NCI-H146 treated with DMSO at 0.1 percent for 48 hours (cell line): ENCODE data around the gene RNF38.
"Not testable (repeated sequence)": the region's sequence is repeated elsewhere in the genome, so short reads cannot be mapped to it uniquely, and the experiment has no call there.

Experiments
- DNase-seq: peaks from one replicate; lab custom pipeline; 2025; ENCODE audit not compliant: unreplicated experiment; lab: John Stamatoyannopoulos, UW

The RNF38 gene

GRCh38 chr9:36399980-36400331, at the start of gene RNF38:
TSS of gene RNF38 (minus strand) at chr9:36400269. CDS start at chr9:36400108, 161 bp downstream.
- no peak for DNase-seq

- not testable (repeated sequence) for DNase-seq
Measured at GRCh38 chr9:36448555-36448954, 48.5 kb upstream of the RNF38 start.

- DNase-seq: no peak
Measured at GRCh38 chr9:36448017-36448416, 47.9 kb upstream of the RNF38 start.

- not testable (repeated sequence) for DNase-seq
Measured at GRCh38 chr9:36446678-36447077, 46.6 kb upstream of the RNF38 start.

- DNase-seq: no peak
Measured at GRCh38 chr9:36445800-36446361, 45.8 kb upstream of the RNF38 start.

- no peak for DNase-seq
Measured at GRCh38 chr9:36444203-36444602, 44.1 kb upstream of the RNF38 start.

GRCh38 chr9:36443581-36443980, 43.5 kb upstream of the RNF38 start:
- no peak for DNase-seq

- no peak for DNase-seq
Measured at GRCh38 chr9:36442710-36443109, 42.6 kb upstream of the RNF38 start.

- DNase-seq: no peak
Measured at GRCh38 chr9:36441966-36442365, 41.9 kb upstream of the RNF38 start.

GRCh38 chr9:36438536-36439236, 38.6 kb upstream of the RNF38 start:
- DNase-seq: no peak

- DNase-seq: no peak
Measured at GRCh38 chr9:36437790-36438189, 37.7 kb upstream of the RNF38 start.

- no peak for DNase-seq
Measured at GRCh38 chr9:36436909-36437308, 36.8 kb upstream of the RNF38 start.

GRCh38 chr9:36433386-36433785, 33.3 kb upstream of the RNF38 start:
- no peak for DNase-seq

- DNase-seq: no peak
Measured at GRCh38 chr9:36431078-36431477, 31.0 kb upstream of the RNF38 start.

GRCh38 chr9:36426945-36427344, 26.9 kb upstream of the RNF38 start:
- DNase-seq: no peak

GRCh38 chr9:36426348-36426747, 26.3 kb upstream of the RNF38 start:
- DNase-seq: no peak

- no peak for DNase-seq
Measured at GRCh38 chr9:36424289-36425055, 24.4 kb upstream of the RNF38 start.

GRCh38 chr9:36423206-36423605, 23.1 kb upstream of the RNF38 start:
- DNase-seq: no peak

- no peak for DNase-seq
Measured at GRCh38 chr9:36416890-36417289, 16.8 kb upstream of the RNF38 start.

- no peak for DNase-seq
Measured at GRCh38 chr9:36415822-36416525, 15.9 kb upstream of the RNF38 start.

- DNase-seq: not testable (repeated sequence)
Measured at GRCh38 chr9:36411410-36411809, 11.3 kb upstream of the RNF38 start.

- not testable (repeated sequence) for DNase-seq
Measured at GRCh38 chr9:36409076-36409475, 9.0 kb upstream of the RNF38 start.
